Smooth muscle cell (in vitro differentiated cells): ENCODE results near the gene TMEM134. TPM values are rescaled to one million over a fixed set of nuclear protein-coding genes. Genes with fewer than 3 reads are reported as not detected.

Experiments
- DNase-seq: peaks from one replicate; lab custom pipeline; 2025; ENCODE audit not compliant: unreplicated experiment; lab: John Stamatoyannopoulos, UW
- H2AFZ ChIP-seq: fragments of 200-600 bp; sonication (generic); 2 replicates; pipeline ENCODE4 v1.6.0; 2016; ENCODE audit warnings: antibody characterized with exemption, low read depth, mild to moderate bottlenecking
- H3F3A ChIP-seq: fragments of 200-600 bp; sonication (generic); 2 replicates; pipeline ENCODE4 v1.6.0; 2017; ENCODE audit warnings: antibody characterized with exemption, low read depth
- H3K27ac ChIP-seq: fragments of 200-600 bp; sonication (generic); 2 replicates; pipeline ENCODE4 v1.5.1; 2016; ENCODE audit warnings: low read depth, mild to moderate bottlenecking
- H3K27me3 ChIP-seq: fragments of 200-600 bp; sonication (generic); 2 replicates; pipeline ENCODE4 v1.6.1; 2016; ENCODE audit warnings: low read depth, mild to moderate bottlenecking
- H3K36me3 ChIP-seq: fragments of 200-600 bp; sonication (generic); 2 replicates; pipeline ENCODE4 v1.5.1; 2016; ENCODE audit warnings: low read depth
- H3K4me1 ChIP-seq: fragments of 200-600 bp; sonication (generic); 2 replicates; pipeline ENCODE4 v1.5.1; 2016; ENCODE audit warnings: low read depth
- H3K4me2 ChIP-seq: fragments of 200-600 bp; sonication (generic); 2 replicates; pipeline ENCODE4 v1.6.0; 2016; ENCODE audit warnings: mild to moderate bottlenecking
- H3K4me3 ChIP-seq: fragments of 200-600 bp; sonication (generic); 2 replicates; pipeline ENCODE4 v1.5.1; 2016; ENCODE audit warnings: mild to moderate bottlenecking
- H3K79me2 ChIP-seq: fragments of 200-600 bp; sonication (generic); 2 replicates; pipeline ENCODE4 v1.6.0; 2016; ENCODE audit warnings: low read depth, mild to moderate bottlenecking
- H3K9ac ChIP-seq: fragments of 200-600 bp; sonication (generic); 2 replicates; pipeline ENCODE4 v1.6.0; 2016; ENCODE audit warnings: low read depth
- H3K9me3 ChIP-seq: fragments of 200-600 bp; sonication (generic); replicated peaks from 2 replicates; pipeline ENCODE4 v1.5.1; 2016; ENCODE audit warnings: low read depth
- H4K20me1 ChIP-seq: fragments of 200-600 bp; sonication (generic); 2 replicates; pipeline ENCODE4 v1.6.0; 2016; ENCODE audit warnings: low read depth
- CTCF ChIP-seq: fragments of 200-600 bp; sonication (generic); IDR thresholded peaks from 2 replicates; pipeline ENCODE4 v1.5.1; 2017; ENCODE audit warnings: borderline replicate concordance, mild to moderate bottlenecking, antibody characterized with exemption; ENCODE audit not compliant: insufficient read depth, poor library complexity, severe bottlenecking
- WGBS: methylation state at CpG from one replicate; pipeline ENCODE4 v1.1.7; 2016; ENCODE audit warnings: low lambda C conversion rate; 5-methylcytosine and 5-hydroxymethylcytosine counted together
- polyA plus RNA-seq: library from polyadenylated mRNA; unstranded; fragments of >200 nt; fragmentation: Nextera tagmentation; extraction: Ambion mirVana; gene quantifications from 2 replicates; pipeline ENCODE4 v1.2.1, GENCODE V29; 2016
- total RNA-seq: library from RNA; depleted of rRNA; stranded (reverse); fragments of >200 nt; gene quantifications from 2 replicates; pipeline ENCODE4 v1.2.3, GENCODE V29; 2014

TMEM134 gene
- total and polyA plus RNA-seq, 2 experiments from 2014 or later = 114 to 135 TPM

GRCh38 chr11:67492801-67493547 lies 23.9 kb upstream of the TMEM134 start:
- no peaks in the 10 kb centered on the region for H3K9me3 ChIP-seq
- WGBS = 93% methylated on average over 43 of the region's 46 CpGs
- no peaks in the 10 kb centered on the region for H3K4me1 ChIP-seq
- H3F3A ChIP-seq = no peaks in the 10 kb centered on the region
- H3K4me3 ChIP-seq = no peak overlapping the region
- H3K27ac ChIP-seq = no peak overlapping the region
- H3K4me2 ChIP-seq = no peak overlapping the region
- H3K36me3 ChIP-seq = no peaks in the 10 kb centered on the region
- H3K9ac ChIP-seq = no peak overlapping the region
- H2AFZ ChIP-seq = no peak overlapping the region
- TF ChIP-seq CTCF = no peak
- no peaks in the 10 kb centered on the region for H3K79me2 ChIP-seq
- H4K20me1 ChIP-seq = no peaks in the 10 kb centered on the region
- no peaks in the 10 kb centered on the region for H3K27me3 ChIP-seq
- DNase-seq = no peak

- TF ChIP-seq CTCF = no peak
These were observed 23.1 kb upstream of the TMEM134 start for GRCh38 chr11:67492069-67492727.

GRCh38 chr11:67491276-67492068 lies 22.4 kb upstream of the TMEM134 start:
- Histone ChIP-seq H3K9me3 (no peaks in the 10 kb centered on the region), H3K79me2 (no peaks in the 10 kb centered on the region), H2AFZ (no peak overlapping the region), H3K9ac (no peak overlapping the region), H3K4me1 (no peaks in the 10 kb centered on the region), H3K4me2 (no peak overlapping the region), H3K4me3 (no peak overlapping the region), H4K20me1 (no peaks in the 10 kb centered on the region), H3K27me3 (no peaks in the 10 kb centered on the region), H3K27ac (no peak overlapping the region), H3F3A (no peaks in the 10 kb centered on the region), H3K36me3 (no peaks in the 10 kb centered on the region)
- 97% methylated on average over 23 of the region's 24 CpGs for WGBS
- no peak for TF ChIP-seq CTCF
- no peak for DNase-seq

More at GRCh38 chr11:67492069-67492727, 23.1 kb upstream of the TMEM134 start:
- no peaks in the 10 kb centered on the region for H4K20me1 ChIP-seq
- no peak overlapping the region for H3K4me3 ChIP-seq
- no peaks in the 10 kb centered on the region for H3K4me1 ChIP-seq
- no peak overlapping the region for H3K9ac ChIP-seq
- no peaks in the 10 kb centered on the region for H3K79me2 ChIP-seq
- DNase-seq = no peak
- H3K27me3 ChIP-seq = no peaks in the 10 kb centered on the region
- no peaks in the 10 kb centered on the region for H3F3A ChIP-seq
- H3K4me2 ChIP-seq = no peak overlapping the region
- H3K27ac ChIP-seq = no peak overlapping the region
- H3K36me3 ChIP-seq = no peaks in the 10 kb centered on the region
- H3K9me3 ChIP-seq = no peaks in the 10 kb centered on the region
- 96% methylated on average over 19 of the region's 19 CpGs for WGBS
- H2AFZ ChIP-seq = no peak overlapping the region
